Ovary (tissue), 9 donors: Measurements from ENCODE around the gene STARD9. TPM values are rescaled to one million over a fixed set of nuclear protein-coding genes. Genes with fewer than 3 reads are reported as not detected.
"Not testable (repeated sequence)": the region's sequence is repeated elsewhere in the genome, so short reads cannot be mapped to it uniquely, and the experiment has no call there.

ENCODE experiments used
- DNase-seq, 5 donors: peaks; one replicate each; pipeline ENCODE4 v3.0.0-alpha.2; 2019 to 2020
- H3K27ac ChIP-seq, 2 donors: fragments of 200-600 bp; one replicate each; pipeline versions ENCODE4 v1.5.1 to v1.8.0; 2019 to 2022
- H3K27me3 ChIP-seq: fragments of 200-600 bp; one replicate; pipeline ENCODE4 v1.8.0; 2022
- H3K36me3 ChIP-seq: fragments of 200-600 bp; sonication (generic); one replicate; pipeline ENCODE4 v1.5.1; 2019
- H3K4me1 ChIP-seq: one replicate; pipeline ENCODE4 v1.8.1; 2013; ENCODE audit warnings: mild to moderate bottlenecking, moderate library complexity; ENCODE audit not compliant: insufficient read depth
- H3K4me3 ChIP-seq: fragments of 200-600 bp; sonication (generic); one replicate; pipeline ENCODE4 v1.5.1; 2017
- H3K9me3 ChIP-seq, 2 donors: fragments of 200-600 bp in 1 of 2; sonication (generic) in 1 of 2; one replicate each; pipeline versions ENCODE4 v1.5.1 to v1.8.1; 2013 to 2019; ENCODE audit warnings: mild to moderate bottlenecking in 1 of 2, moderate library complexity in 1 of 2
- EP300 ChIP-seq: sonication (generic); formaldehyde crosslinking; IDR thresholded peaks from one replicate; pipeline ENCODE4 v1.6.1; 2017; ENCODE audit warnings: antibody characterized with exemption
- POLR2A ChIP-seq: fragments of 450-650 bp; IDR thresholded peaks from one replicate; pipeline ENCODE4 v1.6.1; 2017; ENCODE audit warnings: antibody characterized with exemption, mild to moderate bottlenecking, moderate library complexity
- WGBS, 3 donors: extraction: QIAGEN DNeasy Blood & Tissue Kit in 1 of 3; methylation state at CpG; one replicate each; pipeline versions ENCODE4 v1.1.5 to v1.1.7; 2013 to 2017; 5-methylcytosine and 5-hydroxymethylcytosine counted together
- intact Hi-C, 4 donors: fragments of 100-400 bp; cut with DNase I; formaldehyde crosslinking; loops; one replicate each; pipeline versions ENCODE4 v1.11.0 to v1.15.1; 2022 to 2023
- polyA plus RNA-seq, 2 donors: library from polyadenylated mRNA; stranded (reverse); fragments of 200-250 nt in 1 of 2; fragments of 350-450 nt in 1 of 2; fragmentation: Illumina TruSeq in 1 of 2; extraction: RNeasy Lipid Tissue Mini Kit (QIAGEN cat#74804) in 1 of 2; gene quantifications; one replicate each; pipeline ENCODE4 v1.2.3, GENCODE V29; 2013 to 2014
- total RNA-seq, 7 donors: library from RNA; depleted of rRNA in 2 of 7; stranded (reverse); fragments of >200 nt in 2 of 7; fragmentation: NEBNext Ultra II Directional in 3 of 7; extraction: Animal tissue kit (Norgen Biotek cat#: 25700) in 3 of 7; gene quantifications; one replicate each; pipeline versions ENCODE4 v1.1.0 to v1.2.4, GENCODE V29; 2016 to 2023
- TF ChIP-seq, protein P1 (sequence below), 3 donors: fragments of 450-650 bp in 2 of 3; fragments of 200-600 bp in 1 of 3; IDR thresholded peaks; one replicate each; pipeline versions ENCODE4 v1.5.1 to v1.8.0; 2016 to 2022; ENCODE audit warnings: antibody characterized with exemption in 3 of 3, mild to moderate bottlenecking in 1 of 3
- donor health status: DM: no; HTN: no; CAD: no; lungs with moderate emphysema.
- donor health status: DM: no; HTN: no; CAD: no.
- donor health status: Bipolar disorder and iron deficiency.
- donor health status: DM: yes; HTN: yes; CAD: no.
- donor health status: DM: no; HTN: no; CAD: no.
- donor health status: DM: yes; HTN: yes; CAD: no.

The STARD9 gene
- total and polyA plus RNA-seq, 9 donors, result 11.3 to 40.3 (median 29.4) TPM

DNA sequence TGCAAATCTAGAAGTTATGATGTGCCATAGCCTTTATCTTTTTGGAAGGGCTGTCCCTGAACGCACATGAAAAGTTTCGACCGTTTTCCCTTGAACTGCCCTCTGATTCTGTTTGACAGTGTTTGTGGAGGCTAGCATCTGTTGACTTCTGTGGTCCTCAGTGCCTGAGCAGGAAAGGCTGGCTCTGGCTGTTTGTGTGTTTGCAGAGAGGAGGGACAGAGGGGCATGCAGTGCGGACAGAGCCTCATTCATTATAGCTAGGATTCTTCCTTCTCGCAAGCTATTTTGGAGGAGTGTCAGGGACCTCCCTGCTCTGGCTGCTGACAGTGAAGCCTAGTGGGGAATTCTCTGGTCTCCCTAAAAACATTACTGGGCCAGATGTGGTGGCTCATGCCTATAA is 97.0 kb downstream of the STARD9 start:
- H3K27ac ChIP-seq, result no peak overlapping the region
- DNase-seq, result no peak
- no peaks in the 10 kb centered on the region for H3K9me3 ChIP-seq
- no peaks in the 10 kb centered on the region for H3K36me3 ChIP-seq
- intact Hi-C loops, result no loop called here
- H3K4me1 ChIP-seq, result no peaks in the 10 kb centered on the region
- TF ChIP-seq EP300 (no peak), POLR2A (no peak)
- TF ChIP-seq, protein P1, sequence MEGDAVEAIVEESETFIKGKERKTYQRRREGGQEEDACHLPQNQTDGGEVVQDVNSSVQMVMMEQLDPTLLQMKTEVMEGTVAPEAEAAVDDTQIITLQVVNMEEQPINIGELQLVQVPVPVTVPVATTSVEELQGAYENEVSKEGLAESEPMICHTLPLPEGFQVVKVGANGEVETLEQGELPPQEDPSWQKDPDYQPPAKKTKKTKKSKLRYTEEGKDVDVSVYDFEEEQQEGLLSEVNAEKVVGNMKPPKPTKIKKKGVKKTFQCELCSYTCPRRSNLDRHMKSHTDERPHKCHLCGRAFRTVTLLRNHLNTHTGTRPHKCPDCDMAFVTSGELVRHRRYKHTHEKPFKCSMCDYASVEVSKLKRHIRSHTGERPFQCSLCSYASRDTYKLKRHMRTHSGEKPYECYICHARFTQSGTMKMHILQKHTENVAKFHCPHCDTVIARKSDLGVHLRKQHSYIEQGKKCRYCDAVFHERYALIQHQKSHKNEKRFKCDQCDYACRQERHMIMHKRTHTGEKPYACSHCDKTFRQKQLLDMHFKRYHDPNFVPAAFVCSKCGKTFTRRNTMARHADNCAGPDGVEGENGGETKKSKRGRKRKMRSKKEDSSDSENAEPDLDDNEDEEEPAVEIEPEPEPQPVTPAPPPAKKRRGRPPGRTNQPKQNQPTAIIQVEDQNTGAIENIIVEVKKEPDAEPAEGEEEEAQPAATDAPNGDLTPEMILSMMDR (IDR thresholded peaks at IDR 0.05), result no peak
- H3K27me3 ChIP-seq, result no peaks in the 10 kb centered on the region
- H3K4me3 ChIP-seq, result no peak overlapping the region
- 86 to 93% (median 87%) methylated on average over 5 of the region's 5 CpGs for WGBS, 3 donors

DNA sequence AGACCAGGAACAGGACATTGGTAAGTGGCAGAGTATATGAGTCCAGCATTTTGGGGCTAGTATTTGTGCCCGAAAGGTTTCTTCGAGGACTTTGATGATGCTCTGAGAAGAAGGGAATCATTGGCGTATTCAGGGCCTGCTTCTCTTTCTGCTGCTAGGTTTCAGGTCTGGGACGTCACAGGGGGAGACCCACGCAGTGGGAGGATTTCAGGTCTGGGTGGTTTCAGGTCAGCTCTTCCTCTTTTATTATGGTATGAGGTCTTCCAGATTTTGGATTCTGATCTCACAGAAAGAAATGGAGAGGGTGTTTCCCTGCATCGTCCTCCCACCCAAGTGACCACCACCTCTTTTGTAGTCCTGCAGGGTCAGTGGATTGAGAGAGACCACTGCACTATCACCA is 99.1 kb downstream of the STARD9 start:
- no peak overlapping the region for H3K4me3 ChIP-seq
- no peaks in the 10 kb centered on the region for H3K36me3 ChIP-seq
- intact Hi-C loops, result no loop called here
- TF ChIP-seq, protein P1 (IDR thresholded peaks at IDR 0.05), result no peak
- TF ChIP-seq POLR2A, result no peak
- no peak for TF ChIP-seq EP300
- no peak for DNase-seq
- no peaks in the 10 kb centered on the region for H3K9me3 ChIP-seq
- 89 to 92% (median 92%) methylated on average over 6 of the region's 6 CpGs for WGBS, 3 donors
- H3K4me1 ChIP-seq, result no peaks in the 10 kb centered on the region
- no peaks in the 10 kb centered on the region for H3K27me3 ChIP-seq
- no peak overlapping the region for H3K27ac ChIP-seq

DNA sequence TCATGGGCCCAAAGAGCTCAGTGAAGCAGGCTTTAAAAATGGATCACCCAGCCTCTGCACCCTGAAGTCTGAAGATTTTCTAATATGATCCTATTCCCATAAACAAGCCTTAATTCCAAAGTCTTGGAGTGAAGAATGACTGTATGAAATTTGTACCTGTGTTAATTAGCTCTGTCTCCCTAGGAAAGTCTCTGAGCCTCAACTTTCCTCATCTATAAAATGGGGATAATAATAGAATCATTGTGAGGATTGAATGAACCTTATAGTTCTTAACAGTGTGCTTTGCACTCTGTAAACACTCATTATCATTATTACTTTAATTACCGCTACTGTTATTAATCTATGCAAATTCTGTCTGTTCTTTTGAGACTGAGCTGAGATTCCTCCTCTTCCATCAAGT is 99.6 kb downstream of the STARD9 start:
- H3K27me3 ChIP-seq, result no peaks in the 10 kb centered on the region
- H3K4me1 ChIP-seq, result no peaks in the 10 kb centered on the region
- intact Hi-C loops, result no loop called here
- H3K4me3 ChIP-seq, result no peak overlapping the region
- 95 to 100% (median 98%) methylated on average over 1 of the region's 1 CpG for WGBS, 3 donors
- H3K36me3 ChIP-seq, result no peaks in the 10 kb centered on the region
- no peaks in the 10 kb centered on the region for H3K9me3 ChIP-seq
- TF ChIP-seq, protein P1 (IDR thresholded peaks at IDR 0.05), result no peak
- TF ChIP-seq POLR2A (no peak), EP300 (no peak)
- DNase-seq, result no peak
- no peak overlapping the region for H3K27ac ChIP-seq

DNA sequence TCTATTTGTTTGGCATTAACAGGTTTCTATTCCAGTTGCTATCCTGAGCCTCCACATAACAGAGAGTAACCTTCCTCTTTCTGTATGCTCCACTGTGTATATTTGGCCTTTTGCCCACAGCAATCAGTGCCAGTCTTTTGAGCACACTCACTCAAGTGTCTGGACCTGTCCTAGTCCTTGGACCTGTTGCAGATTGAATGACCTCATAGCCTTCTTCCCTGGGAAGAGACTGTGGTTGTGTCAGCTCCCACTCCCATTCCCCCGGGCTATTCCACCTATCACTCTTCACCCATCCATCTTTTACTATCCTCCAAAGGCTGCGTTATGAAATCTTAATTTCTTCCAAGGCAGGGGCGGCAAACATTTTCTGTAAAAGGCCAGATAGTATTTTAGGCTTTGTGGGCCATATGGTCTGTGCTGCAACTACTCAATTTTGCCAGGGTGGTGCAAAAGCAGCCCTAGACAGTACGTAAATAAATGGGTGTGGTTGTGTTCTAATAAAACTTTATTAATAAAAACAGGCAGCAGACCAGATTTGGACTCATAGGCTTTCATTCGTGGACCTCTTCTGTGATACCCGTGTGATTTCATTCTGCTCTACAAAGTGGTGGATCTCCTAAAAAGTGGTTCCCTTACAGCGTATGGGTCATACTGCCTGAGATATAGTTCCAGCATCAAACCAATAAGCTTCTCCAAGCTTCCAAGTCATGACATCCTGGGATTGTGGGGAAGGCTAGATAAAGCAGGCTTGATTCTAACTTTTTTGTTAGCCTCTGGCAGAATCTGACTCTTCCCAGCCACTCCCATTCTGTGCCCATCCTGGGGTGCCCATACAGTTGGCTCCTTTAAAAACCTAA is 104.1 kb downstream of the STARD9 start:
- WGBS, 3 donors, result 91 to 94% (median 93%) methylated on average over 7 of the region's 7 CpGs
- no peaks in the 10 kb centered on the region for H3K36me3 ChIP-seq

DNA sequence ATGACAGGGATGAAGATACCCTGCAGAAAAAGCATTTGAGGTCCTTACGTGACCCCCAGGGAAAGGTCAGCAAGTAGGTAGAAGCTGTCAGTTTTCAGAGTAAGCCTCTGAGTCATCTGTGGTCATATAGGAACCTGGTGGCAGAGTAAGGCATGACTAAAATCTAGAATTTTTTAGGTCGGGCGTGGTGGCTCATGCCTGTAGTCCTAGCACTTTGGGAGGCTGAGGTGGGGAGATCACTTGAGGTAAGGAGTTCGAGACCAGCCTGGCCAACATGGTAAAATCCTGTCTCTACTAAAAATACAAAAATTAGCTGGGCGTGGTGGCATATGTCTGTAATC is 104.7 kb downstream of the STARD9 start:
- 93 to 95% (median 94%) methylated on average over 5 of the region's 5 CpGs for WGBS, 3 donors
- intact Hi-C loops, H3K27me3 ChIP-seq, H3K4me3 ChIP-seq, DNase-seq, H3K36me3 ChIP-seq, H3K4me1 ChIP-seq, H3K27ac ChIP-seq, H3K9me3 ChIP-seq: not testable (repeated sequence)

More for the DNA sequence above, 104.1 kb downstream of the STARD9 start:
- no peak for TF ChIP-seq POLR2A
- TF ChIP-seq, protein P1 (IDR thresholded peaks at IDR 0.05), result no peak
- no peak for TF ChIP-seq EP300
- DNase-seq, result no peak
- no peak overlapping the region for H3K27ac ChIP-seq
- no peak overlapping the region for H3K4me3 ChIP-seq
- intact Hi-C loops, result no loop called here
- H3K4me1 ChIP-seq, result no peaks in the 10 kb centered on the region
- no peaks in the 10 kb centered on the region for H3K9me3 ChIP-seq
- H3K27me3 ChIP-seq, result no peaks in the 10 kb centered on the region
